ENCODE results near the gene TNRC6B. TPM values are rescaled to one million over a fixed set of nuclear protein-coding genes. Genes with fewer than 3 reads are reported as not detected.
A peak's percentile ranks its signal among the peaks of the same experiment; 100 is the strongest.
"Not testable (repeated sequence)": the region's sequence is repeated elsewhere in the genome, so short reads cannot be mapped to it uniquely, and the experiment has no call there.

Gene TNRC6B
- total RNA-seq, 1 experiment from 2014 or later: 44.6 TPM

GRCh38 chr22:40156001-40156516, 21.7 kb upstream of the TNRC6B start:
- BruUV-seq (replicated peaks): no TSS peak
- H3K9me3 Mint-ChIP-seq (ENCODE audit: low read depth, unreplicated experiment): no peaks in the 10 kb centered on the region
- peak; percentile 64 for DNase-seq
- H3K4me3 Mint-ChIP-seq (ENCODE audit: low read depth, unreplicated experiment): peak overlapping the region; percentile 37
- H3K27me3 Mint-ChIP-seq (ENCODE audit: unreplicated experiment): no peaks in the 10 kb centered on the region
- H3K36me3 Mint-ChIP-seq (ENCODE audit: insufficient read depth, unreplicated experiment): peaks cover 5% of the 10 kb centered on the region
- H3K27ac Mint-ChIP-seq (ENCODE audit: unreplicated experiment): peak overlapping the region; percentile 42
- peaks cover 16% of the 10 kb centered on the region for H3K4me1 Mint-ChIP-seq (ENCODE audit: low read depth, unreplicated experiment)
- peak; percentile 19 for TF ChIP-seq CTCF (IDR thresholded peaks at IDR 0.05; ENCODE audit: unreplicated experiment)
- CTCF ChIA-PET: no interaction called here
- intact Hi-C loops (cut with micrococcal nuclease; ENCODE audit: unreplicated experiment): loop anchor here (5.0 kb wide), 1 partner anchor 191 kb away; the partner anchor contains the start of gene ADSL

DNA sequence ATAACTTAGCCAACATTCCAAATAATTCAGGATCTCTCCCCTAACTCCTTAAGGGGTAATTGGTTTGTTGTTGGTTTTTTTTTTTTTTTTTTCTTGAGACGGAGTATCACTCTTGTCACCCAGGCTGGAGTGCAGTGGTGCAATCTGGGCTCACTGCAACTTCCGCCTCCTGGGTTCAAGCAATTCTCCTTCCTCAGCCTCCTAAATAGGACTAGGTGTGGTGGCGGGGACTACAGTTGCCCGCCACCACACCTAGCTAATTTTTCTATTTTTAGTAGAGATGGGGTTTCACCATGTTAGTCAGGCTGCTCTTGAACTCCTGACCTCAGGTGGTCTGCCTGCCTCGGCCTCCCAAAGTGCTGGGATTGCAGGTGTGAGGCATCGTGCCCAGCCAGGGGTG, 21.0 kb upstream of the TNRC6B start:
- H3K27ac Mint-ChIP-seq (ENCODE audit: unreplicated experiment); H3K4me3 Mint-ChIP-seq (ENCODE audit: low read depth, unreplicated experiment); BruUV-seq (replicated peaks); H3K36me3 Mint-ChIP-seq (ENCODE audit: insufficient read depth, unreplicated experiment); CTCF ChIA-PET; DNase-seq; H3K27me3 Mint-ChIP-seq (ENCODE audit: unreplicated experiment); H3K9me3 Mint-ChIP-seq (ENCODE audit: low read depth, unreplicated experiment): not testable (repeated sequence)
- intact Hi-C loops (cut with micrococcal nuclease; ENCODE audit: unreplicated experiment): loop anchor here (5.0 kb wide), 1 partner anchor 191 kb away; the partner anchor contains the start of gene ADSL
- H3K4me1 Mint-ChIP-seq (ENCODE audit: low read depth, unreplicated experiment): peaks cover 11% of the 10 kb centered on the region

DNA sequence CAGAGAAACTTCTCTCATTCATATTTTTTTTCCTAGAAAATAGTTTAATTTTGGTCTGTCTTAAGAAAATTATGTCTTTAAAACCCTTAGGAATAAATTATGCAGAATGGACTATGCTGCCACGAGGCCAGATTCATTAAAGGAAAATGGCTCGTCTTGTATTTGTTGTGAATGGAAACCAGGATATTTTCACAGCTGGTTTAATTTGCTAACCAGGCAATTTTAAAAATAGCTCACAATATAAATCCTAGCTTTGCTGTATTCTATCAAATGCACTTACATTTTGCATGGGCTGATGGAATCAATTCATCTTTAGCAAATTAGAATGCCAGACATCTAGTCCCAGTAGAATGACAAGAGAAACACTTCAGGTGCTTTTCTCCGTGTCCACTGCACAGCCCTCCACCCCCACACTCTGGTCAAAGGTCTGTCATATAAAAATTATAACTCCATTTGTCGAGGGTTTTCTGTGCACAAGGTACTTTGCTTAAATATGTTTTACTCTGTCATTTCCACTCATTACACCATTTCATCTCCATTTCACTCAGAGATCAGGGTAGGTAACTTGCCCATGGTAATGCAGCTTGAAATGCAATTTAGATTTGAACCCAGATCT, 20.3 kb upstream of the TNRC6B start:
- peaks cover 5% of the 10 kb centered on the region for H3K36me3 Mint-ChIP-seq (ENCODE audit: insufficient read depth, unreplicated experiment)
- H3K4me1 Mint-ChIP-seq (ENCODE audit: low read depth, unreplicated experiment): peaks cover 7% of the 10 kb centered on the region
- no peak for TF ChIP-seq CTCF (IDR thresholded peaks at IDR 0.05; ENCODE audit: unreplicated experiment)
- no peak for DNase-seq
- no peaks in the 10 kb centered on the region for H3K9me3 Mint-ChIP-seq (ENCODE audit: low read depth, unreplicated experiment)
- no peak overlapping the region for H3K4me3 Mint-ChIP-seq (ENCODE audit: low read depth, unreplicated experiment)
- CTCF ChIA-PET: interaction anchor here (1.3 kb wide), 1 partner anchor 20 kb away, joined by 3 read pairs; the partner anchor contains the start of gene TNRC6B
- intact Hi-C loops (cut with micrococcal nuclease; ENCODE audit: unreplicated experiment): loop anchor here (5.0 kb wide), 1 partner anchor 190 kb away; the partner anchor contains the start of gene ADSL
- H3K27ac Mint-ChIP-seq (ENCODE audit: unreplicated experiment): no peak overlapping the region
- no peaks in the 10 kb centered on the region for H3K27me3 Mint-ChIP-seq (ENCODE audit: unreplicated experiment)
- BruUV-seq (replicated peaks): no TSS peak

- H3K36me3 Mint-ChIP-seq (ENCODE audit: insufficient read depth, unreplicated experiment): no peaks in the 10 kb centered on the region
- TF ChIP-seq CTCF (IDR thresholded peaks at IDR 0.05; ENCODE audit: unreplicated experiment): no peak
- no TSS peak for BruUV-seq (replicated peaks)
- CTCF ChIA-PET: no interaction called here
- H3K4me3 Mint-ChIP-seq (ENCODE audit: low read depth, unreplicated experiment): no peak overlapping the region
- no peaks in the 10 kb centered on the region for H3K27me3 Mint-ChIP-seq (ENCODE audit: unreplicated experiment)
- DNase-seq: no peak
- no peaks in the 10 kb centered on the region for H3K4me1 Mint-ChIP-seq (ENCODE audit: low read depth, unreplicated experiment)
- no peak overlapping the region for H3K27ac Mint-ChIP-seq (ENCODE audit: unreplicated experiment)
- intact Hi-C loops (cut with micrococcal nuclease; ENCODE audit: unreplicated experiment): no loop called here
- H3K9me3 Mint-ChIP-seq (ENCODE audit: low read depth, unreplicated experiment): no peaks in the 10 kb centered on the region
Observed at GRCh38 chr22:40161194-40161593, 16.5 kb upstream of the TNRC6B start.

GRCh38 chr22:40165537-40165936, 12.2 kb upstream of the TNRC6B start:
- H3K27ac Mint-ChIP-seq (ENCODE audit: unreplicated experiment); H3K4me1 Mint-ChIP-seq (ENCODE audit: low read depth, unreplicated experiment); BruUV-seq (replicated peaks); H3K9me3 Mint-ChIP-seq (ENCODE audit: low read depth, unreplicated experiment); H3K4me3 Mint-ChIP-seq (ENCODE audit: low read depth, unreplicated experiment); intact Hi-C loops (cut with micrococcal nuclease; ENCODE audit: unreplicated experiment); H3K36me3 Mint-ChIP-seq (ENCODE audit: insufficient read depth, unreplicated experiment); CTCF ChIA-PET; H3K27me3 Mint-ChIP-seq (ENCODE audit: unreplicated experiment); DNase-seq: not testable (repeated sequence)
